Calu3 (cell line): ENCODE measurements around the gene NR1H2. TPM values are rescaled to one million over a fixed set of nuclear protein-coding genes. Genes with fewer than 3 reads are reported as not detected.

Experiments
- BruUV-seq: library from RNA; stranded (reverse); fragments of 400-500 nt; replicated peaks from 2 replicates; lab custom pipeline; 2021; lab: Mats Ljungman, UMichigan
- CTCF ChIA-PET: fragments of 300-600 bp; sonication (Branson Sonifier 250); formaldehyde crosslinking; loops from one replicate; lab custom pipeline; 2022; ENCODE audit warnings: antibody characterized with exemption; lab: Charles Lee
- DNase-seq: peaks from one replicate; pipeline ENCODE4 v3.0.0; 2022
- H3K27ac Mint-ChIP-seq: one replicate; pipeline ENCODE4 v1.8.0; 2022; ENCODE audit warnings: mixed read lengths; ENCODE audit not compliant: unreplicated experiment
- H3K27me3 Mint-ChIP-seq: one replicate; pipeline ENCODE4 v1.8.0; 2022; ENCODE audit warnings: mixed read lengths; ENCODE audit not compliant: unreplicated experiment
- H3K36me3 Mint-ChIP-seq: one replicate; pipeline ENCODE4 v1.8.0; 2022; ENCODE audit warnings: mild to moderate bottlenecking, moderate library complexity, mixed read lengths; ENCODE audit not compliant: insufficient read depth, unreplicated experiment
- H3K4me1 Mint-ChIP-seq: one replicate; pipeline ENCODE4 v1.8.0; 2022; ENCODE audit warnings: mild to moderate bottlenecking, low read depth, mixed read lengths; ENCODE audit not compliant: unreplicated experiment
- H3K4me3 Mint-ChIP-seq: one replicate; pipeline ENCODE4 v1.8.0; 2022; ENCODE audit warnings: mild to moderate bottlenecking, low read depth, moderate library complexity, mixed read lengths; ENCODE audit not compliant: unreplicated experiment
- H3K9me3 Mint-ChIP-seq: one replicate; pipeline ENCODE4 v1.8.0; 2022; ENCODE audit warnings: low read depth, mixed read lengths; ENCODE audit not compliant: unreplicated experiment
- CTCF ChIP-seq: fragments of 200-600 bp; IDR thresholded peaks from one replicate; pipeline ENCODE4 v1.8.0; 2022; ENCODE audit warnings: antibody characterized with exemption; ENCODE audit not compliant: unreplicated experiment
- intact Hi-C: fragments of 100-400 bp; cut with micrococcal nuclease; formaldehyde crosslinking; loops from one replicate; pipeline ENCODE4 v1.10.0; 2022; ENCODE audit not compliant: unreplicated experiment
- total RNA-seq: library from RNA; stranded (reverse); gene quantifications from 2 replicates; pipeline ENCODE4 v1.2.3, GENCODE V29; 2022

The NR1H2 gene
- total RNA-seq, 1 experiment from 2014 or later: 77.5 TPM

GRCh38 chr19:50399368-50399745 is 23.1 kb downstream of the NR1H2 start:
- Mint-ChIP-seq H3K9me3 (no peaks in the 10 kb centered on the region), H3K27ac (no peak overlapping the region), H3K4me1 (no peaks in the 10 kb centered on the region), H3K36me3 (peaks cover 20% of the 10 kb centered on the region), H3K27me3 (no peaks in the 10 kb centered on the region), H3K4me3 (no peak overlapping the region)
- intact Hi-C loops: no loop called here
- DNase-seq: no peak
- no peak for TF ChIP-seq CTCF
- CTCF ChIA-PET: interaction anchor here (0.7 kb wide), 1 partner anchor 16 kb away, joined by 3 read pairs; no protein-coding TSS in a partner anchor
- BruUV-seq: no TSS peak

GRCh38 chr19:50401605-50402450 is 25.6 kb downstream of the NR1H2 start:
- Mint-ChIP-seq H3K36me3 (peaks cover 31% of the 10 kb centered on the region), H3K4me3 (no peak overlapping the region), H3K9me3 (no peaks in the 10 kb centered on the region), H3K4me1 (no peaks in the 10 kb centered on the region), H3K27ac (no peak overlapping the region), H3K27me3 (no peaks in the 10 kb centered on the region)
- DNase-seq: no peak
- BruUV-seq: no TSS peak
- CTCF ChIA-PET: interaction anchor here (0.6 kb wide), 1 partner anchor 507 kb away, joined by 6 read pairs; no protein-coding TSS in a partner anchor
- no peak for TF ChIP-seq CTCF
- intact Hi-C loops: no loop called here

- no peak for TF ChIP-seq CTCF
- H3K9me3 Mint-ChIP-seq: no peaks in the 10 kb centered on the region
- peaks cover 31% of the 10 kb centered on the region for H3K36me3 Mint-ChIP-seq
- no peaks in the 10 kb centered on the region for H3K27me3 Mint-ChIP-seq
- CTCF ChIA-PET: no interaction called here
- intact Hi-C loops: no loop called here
- DNase-seq: no peak
- no peak overlapping the region for H3K4me3 Mint-ChIP-seq
- H3K27ac Mint-ChIP-seq: no peak overlapping the region
- BruUV-seq: no TSS peak
- H3K4me1 Mint-ChIP-seq: no peaks in the 10 kb centered on the region
These were observed 26.5 kb downstream of the NR1H2 start for GRCh38 chr19:50402544-50403301.

GRCh38 chr19:50406156-50406820 is 30.0 kb downstream of the NR1H2 start:
- no peaks in the 10 kb centered on the region for H3K4me1 Mint-ChIP-seq
- no peak for TF ChIP-seq CTCF
- H3K36me3 Mint-ChIP-seq: peaks cover 24% of the 10 kb centered on the region
- BruUV-seq: no TSS peak
- H3K27me3 Mint-ChIP-seq: no peaks in the 10 kb centered on the region
- H3K9me3 Mint-ChIP-seq: no peaks in the 10 kb centered on the region
- intact Hi-C loops: no loop called here
- DNase-seq: no peak
- CTCF ChIA-PET: no interaction called here
- H3K4me3 Mint-ChIP-seq: no peak overlapping the region
- no peak overlapping the region for H3K27ac Mint-ChIP-seq
